Suprapubic skin (tissue), 4 donors: ENCODE measurements around the gene FBN1. TPM values are rescaled to one million over a fixed set of nuclear protein-coding genes. Genes with fewer than 3 reads are reported as not detected.
A peak's percentile ranks its signal among the peaks of the same experiment; 100 is the strongest.

Experiments used
- DNase-seq, 2 donors: peaks; one replicate each; pipeline ENCODE4 v3.0.0-alpha.2; 2019; ENCODE audit warnings: low spot score in 2 of 2
- H3K27ac ChIP-seq: fragments of 200-600 bp; sonication (generic); one replicate; pipeline ENCODE4 v1.5.1; 2019
- H3K27me3 ChIP-seq: fragments of 200-600 bp; sonication (generic); one replicate; pipeline ENCODE4 v1.5.1; 2019
- H3K36me3 ChIP-seq: fragments of 200-600 bp; sonication (generic); one replicate; pipeline ENCODE4 v1.5.1; 2019
- H3K4me1 ChIP-seq: fragments of 200-600 bp; sonication (generic); one replicate; pipeline ENCODE4 v1.5.1; 2019
- H3K4me3 ChIP-seq: fragments of 200-600 bp; sonication (generic); one replicate; pipeline ENCODE4 v1.5.1; 2019; ENCODE audit warnings: mild to moderate bottlenecking
- H3K9me3 ChIP-seq: fragments of 200-600 bp; sonication (generic); one replicate; pipeline ENCODE4 v1.5.1; 2019
- CTCF ChIP-seq, 2 donors: fragments of 200-600 bp in 1 of 2; fragments of 450-650 bp in 1 of 2; sonication (generic) in 1 of 2; IDR thresholded peaks; one replicate each; pipeline ENCODE4 v1.5.1; 2016 to 2019; ENCODE audit warnings: antibody characterized with exemption in 2 of 2, mild to moderate bottlenecking in 1 of 2, moderate library complexity in 1 of 2
- EP300 ChIP-seq: sonication (generic); formaldehyde crosslinking; IDR thresholded peaks from one replicate; pipeline ENCODE4 v1.6.1; 2017; ENCODE audit warnings: antibody characterized with exemption
- POLR2A ChIP-seq, 2 donors: fragments of 450-650 bp; IDR thresholded peaks; one replicate each; pipeline ENCODE4 v1.6.1; 2017; ENCODE audit warnings: antibody characterized with exemption in 2 of 2, mild to moderate bottlenecking in 2 of 2, moderate library complexity in 2 of 2
- POLR2AphosphoS5 ChIP-seq, 3 donors: sonication (generic); formaldehyde crosslinking; IDR thresholded peaks; one replicate each; pipeline ENCODE4 v1.6.1; 2017; ENCODE audit warnings: antibody characterized with exemption in 3 of 3
- WGBS: methylation state at CpG from one replicate; pipeline ENCODE4 v1.1.5; 2018; 5-methylcytosine and 5-hydroxymethylcytosine counted together
- total RNA-seq, 4 donors: library from RNA; depleted of rRNA; stranded (reverse); fragments of >200 nt; gene quantifications; one replicate each; pipeline ENCODE4 v1.1.0, GENCODE V29; 2016

FBN1 gene
- total RNA-seq, 4 donors from 2014 or later, result 12.6 to 24.6 (median 21.0) TPM

GRCh38 chr15:48394970-48395369 lies 250.5 kb downstream of the FBN1 start:
- Histone ChIP-seq H3K4me1 (peaks cover 58% of the 10 kb centered on the region), H3K36me3 (no peaks in the 10 kb centered on the region), H3K27ac (peak overlapping the region; percentile 84), H3K4me3 (no peak overlapping the region), H3K27me3 (no peaks in the 10 kb centered on the region), H3K9me3 (no peaks in the 10 kb centered on the region)
- TF ChIP-seq CTCF (IDR thresholded peaks at IDR 0.05) (no peak), POLR2A (IDR thresholded peaks at IDR 0.05) (no peak), EP300 (no peak), POLR2AphosphoS5 (IDR thresholded peaks at IDR 0.05) (no peak)
- WGBS, result 47% methylated on average over 4 of the region's 4 CpGs
- DNase-seq, result no peak

- Histone ChIP-seq H3K9me3 (no peaks in the 10 kb centered on the region), H3K27me3 (no peaks in the 10 kb centered on the region), H3K4me1 (peaks cover 64% of the 10 kb centered on the region), H3K36me3 (no peaks in the 10 kb centered on the region), H3K27ac (peak overlapping the region; percentile 84), H3K4me3 (no peak overlapping the region)
- TF ChIP-seq EP300 (no peak), CTCF (IDR thresholded peaks at IDR 0.05) (no peak), POLR2AphosphoS5 (IDR thresholded peaks at IDR 0.05) (no peak), POLR2A (IDR thresholded peaks at IDR 0.05) (no peak)
- WGBS, result 64% methylated on average over 13 of the region's 15 CpGs
- DNase-seq, result no peak
Observed at GRCh38 chr15:48393645-48394506, 251.6 kb downstream of the FBN1 start.

- Histone ChIP-seq H3K27me3 (no peaks in the 10 kb centered on the region), H3K36me3 (no peaks in the 10 kb centered on the region), H3K4me1 (peaks cover 62% of the 10 kb centered on the region), H3K9me3 (no peaks in the 10 kb centered on the region), H3K27ac (peak overlapping the region; percentile 42), H3K4me3 (no peak overlapping the region)
- WGBS, result 43% methylated on average over 4 of the region's 4 CpGs
- peak; percentile 70 to 85 for DNase-seq
- TF ChIP-seq EP300, result no peak
- peak in 1 of 3 donors; percentile 10 for TF ChIP-seq POLR2AphosphoS5 (IDR thresholded peaks at IDR 0.05)
- TF ChIP-seq CTCF (IDR thresholded peaks at IDR 0.05), result no peak
- TF ChIP-seq POLR2A (IDR thresholded peaks at IDR 0.05), result no peak
Observed at GRCh38 chr15:48392356-48392755, 253.2 kb downstream of the FBN1 start.

GRCh38 chr15:48391950-48392349 lies 253.6 kb downstream of the FBN1 start:
- Histone ChIP-seq H3K4me1 (peaks cover 62% of the 10 kb centered on the region), H3K36me3 (no peaks in the 10 kb centered on the region), H3K4me3 (no peak overlapping the region), H3K27ac (peak overlapping the region; percentile 42), H3K9me3 (no peaks in the 10 kb centered on the region), H3K27me3 (no peaks in the 10 kb centered on the region)
- DNase-seq, result no peak
- 98% methylated on average over 2 of the region's 2 CpGs for WGBS
- no peak for TF ChIP-seq CTCF (IDR thresholded peaks at IDR 0.05)
- TF ChIP-seq POLR2A (IDR thresholded peaks at IDR 0.05), result no peak

- peak overlapping the region; percentile 37 for H3K27ac ChIP-seq
- peaks cover 47% of the 10 kb centered on the region for H3K4me1 ChIP-seq
- DNase-seq, result no peak
- H3K9me3 ChIP-seq, result no peaks in the 10 kb centered on the region
- no peaks in the 10 kb centered on the region for H3K36me3 ChIP-seq
- no peaks in the 10 kb centered on the region for H3K27me3 ChIP-seq
- no peak overlapping the region for H3K4me3 ChIP-seq
- no peak for TF ChIP-seq CTCF (IDR thresholded peaks at IDR 0.05)
- TF ChIP-seq POLR2AphosphoS5 (IDR thresholded peaks at IDR 0.05), result no peak
- TF ChIP-seq POLR2A (IDR thresholded peaks at IDR 0.05), result no peak
- no peak for TF ChIP-seq EP300
- WGBS, result 35% methylated on average over 3 of the region's 3 CpGs
Observed at GRCh38 chr15:48389691-48390143, 255.8 kb downstream of the FBN1 start.
